Kidney (tissue), 14 donors: ENCODE data around the gene NRXN3. TPM values are rescaled to one million over a fixed set of nuclear protein-coding genes. Genes with fewer than 3 reads are reported as not detected.
"Not testable (repeated sequence)": the region's sequence is repeated elsewhere in the genome, so short reads cannot be mapped to it uniquely, and the experiment has no call there.

Experiments
- DNase-seq, 5 donors: peaks; one replicate each; pipeline ENCODE4 v3.0.0-alpha.2; 2013 to 2020
- FAIRE-seq: peaks from 2 replicates; lab custom pipeline; 2012; peaks lifted over from hg19 to GRCh38; lab: Jason Lieb, UNC
- H3K27ac ChIP-seq, 2 donors: one replicate each; pipeline ENCODE4 v1.7.0; 2013; ENCODE audit warnings: low read depth in 2 of 2, low read length in 2 of 2, inconsistent platforms in 1 of 2
- H3K27me3 ChIP-seq: one replicate; pipeline ENCODE4 v1.7.1; 2013; ENCODE audit warnings: low read length, inconsistent platforms; ENCODE audit not compliant: control insufficient read depth, insufficient read depth
- H3K36me3 ChIP-seq, 3 donors: one replicate each; pipeline versions ENCODE4 v1.7.0 to v1.7.1; 2013; ENCODE audit warnings: low read length in 3 of 3, control low read depth in 1 of 3, inconsistent platforms in 1 of 3; ENCODE audit not compliant: insufficient read depth in 3 of 3, control insufficient read depth in 2 of 3
- H3K4me1 ChIP-seq, 3 donors: one replicate each; pipeline versions ENCODE4 v1.7.0 to v1.7.1; 2013; ENCODE audit warnings: low read length in 3 of 3, inconsistent platforms in 1 of 3, low read depth in 1 of 3; ENCODE audit not compliant: control insufficient read depth in 2 of 3, insufficient read depth in 2 of 3
- H3K4me3 ChIP-seq, 3 donors: one replicate each; pipeline versions ENCODE4 v1.7.0 to v1.8.1; 2013; ENCODE audit warnings: low read length in 3 of 3, control low read depth in 1 of 3, inconsistent platforms in 1 of 3
- H3K9ac ChIP-seq, 3 donors: one replicate each; pipeline versions ENCODE4 v1.7.0 to v1.7.1; 2013; ENCODE audit warnings: low read length in 3 of 3, control low read depth in 1 of 3, inconsistent platforms in 1 of 3
- H3K9me3 ChIP-seq, 3 donors: one replicate each; pipeline versions ENCODE4 v1.7.0 to v1.7.1; 2013; ENCODE audit warnings: low read length in 3 of 3, control low read depth in 1 of 3, inconsistent platforms in 1 of 3; ENCODE audit not compliant: control insufficient read depth in 2 of 3, insufficient read depth in 1 of 3
- CTCF ChIP-seq: IDR thresholded peaks from 3 replicates; pipeline ENCODE4 v1.5.1; 2012; ENCODE audit warnings: mild to moderate bottlenecking, moderate library complexity, borderline replicate concordance; ENCODE audit not compliant: insufficient read depth; ENCODE audit errors: extremely low read depth
- intact Hi-C: fragments of 100-400 bp; cut with DNase I; formaldehyde crosslinking; loops from one replicate; pipeline ENCODE4 v1.11.1; 2022
- polyA plus RNA-seq: library from polyadenylated mRNA; stranded (reverse); fragments of 350-450 nt; fragmentation: Illumina TruSeq; extraction: RNeasy Lipid Tissue Mini Kit (QIAGEN cat#74804); gene quantifications from one replicate; pipeline ENCODE4 v1.2.3, GENCODE V29; 2014; ENCODE audit warnings: low read depth, low replicate concordance; ENCODE audit not compliant: insufficient read depth
- total RNA-seq: library from RNA; stranded (reverse); fragmentation: NEBNext Ultra II Directional; extraction: Animal tissue kit (Norgen Biotek cat#: 25700); gene quantifications from one replicate; pipeline ENCODE4 v1.2.1, GENCODE V29; 2021
- donor health status: control.
- donor health status: control.
- donor health status: control.
- donor health status: control.
- donor health status: control.
- donor health status: DM: yes; HTN: yes; CAD: no.
- donor health status: Normal renal cell carcinoma (clear cell type).

NRXN3 gene
- total and polyA plus RNA-seq, 2 donors from 2014 or later = 1.5 to 2.4 TPM

DNA sequence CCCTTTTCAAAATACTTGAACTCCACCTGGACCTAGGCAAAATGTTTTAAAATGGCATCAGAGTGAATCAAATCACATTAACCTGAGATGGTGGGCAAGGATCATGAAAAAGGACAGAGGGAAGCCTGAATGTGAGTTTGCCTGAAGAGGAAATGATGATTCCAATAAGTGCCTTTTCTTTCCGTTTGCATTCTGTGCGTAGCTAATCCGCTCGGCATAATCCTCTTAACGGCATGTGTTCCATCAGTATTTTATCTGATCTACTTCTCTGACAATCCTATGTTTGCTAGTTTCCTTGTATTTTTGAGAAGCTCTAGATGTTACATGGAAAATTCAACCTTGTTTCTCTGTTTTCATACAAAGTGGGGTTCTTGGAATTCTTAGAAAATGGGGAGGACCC is 354.6 kb downstream of the NRXN3 start:
- Histone ChIP-seq H3K4me1 (no peaks in the 10 kb centered on the region), H3K4me3 (no peak overlapping the region), H3K9me3 (no peaks in the 10 kb centered on the region), H3K27ac (no peak overlapping the region), H3K9ac (no peak overlapping the region), H3K36me3 (no peaks in the 10 kb centered on the region), H3K27me3 (no peaks in the 10 kb centered on the region)
- intact Hi-C loops = no loop called here
- FAIRE-seq = no peak
- no peak for TF ChIP-seq CTCF
- DNase-seq = no peak

DNA sequence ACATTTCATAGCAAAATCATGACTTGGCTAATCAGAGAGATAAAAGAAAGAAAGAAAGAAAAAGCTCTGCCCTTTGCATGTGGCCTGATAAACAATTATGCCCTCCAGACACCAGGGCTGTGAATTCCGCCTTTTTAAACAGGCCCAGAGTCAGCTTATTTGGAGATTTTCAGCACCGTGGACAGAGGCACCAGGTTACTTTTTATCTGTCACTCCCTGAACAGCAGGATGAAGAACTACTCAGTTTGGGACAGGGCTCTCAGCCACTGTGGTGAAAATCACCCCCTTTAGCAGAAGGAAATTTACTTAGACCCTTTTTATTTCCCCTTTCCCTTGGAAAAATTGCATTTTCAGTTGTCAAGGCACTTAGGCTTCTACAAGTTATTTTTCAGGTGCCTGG is 359.9 kb downstream of the NRXN3 start:
- Histone ChIP-seq H3K9ac (no peak overlapping the region), H3K27me3 (no peaks in the 10 kb centered on the region), H3K4me1 (no peaks in the 10 kb centered on the region), H3K4me3 (no peak overlapping the region), H3K27ac (no peak overlapping the region), H3K9me3 (no peaks in the 10 kb centered on the region), H3K36me3 (no peaks in the 10 kb centered on the region)
- DNase-seq (peak in 4 of 5 donors; percentile 33 to 78 (median 72)), FAIRE-seq (no peak)
- no peak for TF ChIP-seq CTCF
- intact Hi-C loops = no loop called here

DNA sequence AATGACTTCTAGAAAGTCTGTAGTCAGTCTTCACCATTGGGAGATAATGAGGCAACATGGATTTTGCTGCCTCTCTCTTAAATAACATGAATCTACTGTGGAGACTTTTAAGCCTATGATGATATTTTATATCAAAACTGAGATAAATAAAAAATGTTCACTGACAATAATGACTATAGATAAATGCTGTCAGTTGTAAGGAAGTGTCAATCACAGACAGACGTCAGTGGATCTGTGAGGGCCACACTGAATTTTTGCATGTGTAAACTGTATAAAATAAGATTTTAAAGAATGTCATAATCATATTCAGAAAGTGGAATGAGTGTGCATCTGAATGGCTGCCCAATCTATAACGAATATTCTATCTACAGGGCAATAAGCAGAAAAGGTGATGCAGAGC is 364.0 kb downstream of the NRXN3 start:
- Histone ChIP-seq H3K36me3 (no peaks in the 10 kb centered on the region), H3K9me3 (no peaks in the 10 kb centered on the region), H3K9ac (no peak overlapping the region), H3K27me3 (no peaks in the 10 kb centered on the region), H3K4me1 (no peaks in the 10 kb centered on the region), H3K4me3 (no peak overlapping the region), H3K27ac (no peak overlapping the region)
- FAIRE-seq (no peak), DNase-seq (no peak)
- no peak for TF ChIP-seq CTCF
- intact Hi-C loops = no loop called here

DNA sequence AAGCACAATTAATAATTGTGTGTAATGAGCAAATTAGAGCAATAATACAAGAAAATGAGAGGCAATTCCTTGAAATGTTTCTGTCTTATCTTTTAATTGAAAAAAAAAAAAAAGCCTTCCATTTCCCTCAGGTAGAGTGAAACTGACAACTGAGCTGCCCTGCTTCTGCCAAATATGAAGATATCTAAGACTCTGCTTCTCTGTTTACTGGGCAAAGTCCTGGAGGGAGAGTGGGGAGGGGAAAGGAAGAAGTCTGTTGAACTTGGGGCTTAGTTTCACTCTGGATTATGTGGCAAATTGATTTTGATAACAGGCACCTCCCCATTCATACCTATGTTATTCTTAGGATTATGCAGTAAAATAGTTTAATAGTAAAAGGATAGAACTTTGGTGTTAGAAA is 364.9 kb downstream of the NRXN3 start:
- Histone ChIP-seq H3K27ac (no peak overlapping the region), H3K4me1 (no peaks in the 10 kb centered on the region), H3K36me3 (no peaks in the 10 kb centered on the region), H3K9ac (no peak overlapping the region), H3K4me3 (no peak overlapping the region), H3K27me3 (no peaks in the 10 kb centered on the region), H3K9me3 (no peaks in the 10 kb centered on the region)
- intact Hi-C loops = no loop called here
- no peak for TF ChIP-seq CTCF
- no peak for DNase-seq
- no peak for FAIRE-seq

DNA sequence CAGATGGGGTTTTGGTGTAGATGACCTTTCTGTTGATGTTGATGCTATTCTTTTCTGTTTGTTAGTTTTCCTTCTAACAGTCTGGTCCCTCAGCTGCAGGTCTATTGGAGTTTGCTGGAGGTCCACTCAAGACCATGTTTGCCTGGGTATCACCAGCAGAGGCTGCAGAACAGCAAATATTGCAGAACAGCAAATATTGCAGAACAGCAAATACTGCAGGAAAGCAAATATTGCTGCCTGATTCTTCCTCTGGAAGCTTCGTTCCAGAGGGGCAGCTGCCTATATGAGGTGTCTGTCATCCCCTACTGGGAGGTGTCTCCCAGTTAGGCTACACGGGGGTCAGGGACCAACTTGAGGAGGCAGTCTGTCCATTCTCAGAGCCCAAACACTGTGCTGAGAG is 371.6 kb downstream of the NRXN3 start:
- H3K27ac ChIP-seq, H3K9ac ChIP-seq, intact Hi-C loops, H3K36me3 ChIP-seq, FAIRE-seq, H3K27me3 ChIP-seq, H3K9me3 ChIP-seq, H3K4me1 ChIP-seq, H3K4me3 ChIP-seq, DNase-seq: not testable (repeated sequence)
